Calu3 (cell line): Measurements from ENCODE around the gene AMPH. TPM values are rescaled to one million over a fixed set of nuclear protein-coding genes. Genes with fewer than 3 reads are reported as not detected.

ENCODE experiments used
- BruUV-seq: library from RNA; stranded (reverse); fragments of 400-500 nt; replicated peaks from 2 replicates; lab custom pipeline; 2021; lab: Mats Ljungman, UMichigan
- CTCF ChIA-PET: fragments of 300-600 bp; sonication (Branson Sonifier 250); formaldehyde crosslinking; loops from one replicate; lab custom pipeline; 2022; ENCODE audit warnings: antibody characterized with exemption; lab: Charles Lee
- DNase-seq: peaks from one replicate; pipeline ENCODE4 v3.0.0; 2022
- H3K27ac Mint-ChIP-seq: one replicate; pipeline ENCODE4 v1.8.0; 2022; ENCODE audit warnings: mixed read lengths; ENCODE audit not compliant: unreplicated experiment
- H3K27me3 Mint-ChIP-seq: one replicate; pipeline ENCODE4 v1.8.0; 2022; ENCODE audit warnings: mixed read lengths; ENCODE audit not compliant: unreplicated experiment
- H3K36me3 Mint-ChIP-seq: one replicate; pipeline ENCODE4 v1.8.0; 2022; ENCODE audit warnings: mild to moderate bottlenecking, moderate library complexity, mixed read lengths; ENCODE audit not compliant: insufficient read depth, unreplicated experiment
- H3K4me1 Mint-ChIP-seq: one replicate; pipeline ENCODE4 v1.8.0; 2022; ENCODE audit warnings: mild to moderate bottlenecking, low read depth, mixed read lengths; ENCODE audit not compliant: unreplicated experiment
- H3K4me3 Mint-ChIP-seq: one replicate; pipeline ENCODE4 v1.8.0; 2022; ENCODE audit warnings: mild to moderate bottlenecking, low read depth, moderate library complexity, mixed read lengths; ENCODE audit not compliant: unreplicated experiment
- H3K9me3 Mint-ChIP-seq: one replicate; pipeline ENCODE4 v1.8.0; 2022; ENCODE audit warnings: low read depth, mixed read lengths; ENCODE audit not compliant: unreplicated experiment
- intact Hi-C: fragments of 100-400 bp; cut with micrococcal nuclease; formaldehyde crosslinking; loops from one replicate; pipeline ENCODE4 v1.10.0; 2022; ENCODE audit not compliant: unreplicated experiment
- total RNA-seq: library from RNA; stranded (reverse); gene quantifications from 2 replicates; pipeline ENCODE4 v1.2.3, GENCODE V29; 2022
- TF ChIP-seq, protein P1 (sequence below): fragments of 200-600 bp; IDR thresholded peaks from one replicate; pipeline ENCODE4 v1.8.0; 2022; ENCODE audit warnings: antibody characterized with exemption; ENCODE audit not compliant: unreplicated experiment

AMPH gene
- total RNA-seq, 1 experiment from 2014 or later, result not detected

DNA sequence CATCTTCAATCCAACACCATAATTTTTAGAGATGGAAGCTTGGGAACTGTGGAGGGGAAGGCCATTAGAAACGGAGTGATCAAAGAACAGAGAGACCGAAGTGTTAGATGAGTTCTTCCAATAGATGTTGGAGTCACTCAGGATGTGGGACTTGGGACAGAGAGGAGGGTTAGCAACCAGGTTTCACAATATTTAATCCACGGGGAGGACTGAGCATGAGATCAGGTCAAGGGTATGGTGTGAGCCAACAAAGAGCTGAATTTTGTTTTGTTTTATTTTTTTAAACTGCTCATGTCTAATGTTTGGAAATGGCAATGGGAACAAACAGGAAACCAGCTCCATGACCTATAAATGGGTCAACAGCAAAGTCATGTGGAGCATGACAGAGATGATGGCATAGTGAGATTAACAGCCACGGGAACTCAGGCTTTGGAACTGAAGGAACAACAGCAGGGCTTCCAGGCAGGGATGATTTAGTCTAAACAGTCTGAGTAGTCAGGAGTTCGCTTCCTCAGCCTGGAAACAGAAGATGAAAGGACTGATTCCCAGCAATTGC is 38.9 kb upstream of the AMPH start:
- no peak for DNase-seq
- H3K4me3 Mint-ChIP-seq, result no peak overlapping the region
- intact Hi-C loops, result no loop called here
- no peaks in the 10 kb centered on the region for H3K36me3 Mint-ChIP-seq
- no peak overlapping the region for H3K27ac Mint-ChIP-seq
- TF ChIP-seq, protein P1, sequence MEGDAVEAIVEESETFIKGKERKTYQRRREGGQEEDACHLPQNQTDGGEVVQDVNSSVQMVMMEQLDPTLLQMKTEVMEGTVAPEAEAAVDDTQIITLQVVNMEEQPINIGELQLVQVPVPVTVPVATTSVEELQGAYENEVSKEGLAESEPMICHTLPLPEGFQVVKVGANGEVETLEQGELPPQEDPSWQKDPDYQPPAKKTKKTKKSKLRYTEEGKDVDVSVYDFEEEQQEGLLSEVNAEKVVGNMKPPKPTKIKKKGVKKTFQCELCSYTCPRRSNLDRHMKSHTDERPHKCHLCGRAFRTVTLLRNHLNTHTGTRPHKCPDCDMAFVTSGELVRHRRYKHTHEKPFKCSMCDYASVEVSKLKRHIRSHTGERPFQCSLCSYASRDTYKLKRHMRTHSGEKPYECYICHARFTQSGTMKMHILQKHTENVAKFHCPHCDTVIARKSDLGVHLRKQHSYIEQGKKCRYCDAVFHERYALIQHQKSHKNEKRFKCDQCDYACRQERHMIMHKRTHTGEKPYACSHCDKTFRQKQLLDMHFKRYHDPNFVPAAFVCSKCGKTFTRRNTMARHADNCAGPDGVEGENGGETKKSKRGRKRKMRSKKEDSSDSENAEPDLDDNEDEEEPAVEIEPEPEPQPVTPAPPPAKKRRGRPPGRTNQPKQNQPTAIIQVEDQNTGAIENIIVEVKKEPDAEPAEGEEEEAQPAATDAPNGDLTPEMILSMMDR, result no peak
- no peaks in the 10 kb centered on the region for H3K9me3 Mint-ChIP-seq
- BruUV-seq, result no TSS peak
- no peaks in the 10 kb centered on the region for H3K4me1 Mint-ChIP-seq
- CTCF ChIA-PET, result no interaction called here
- peaks cover 91% of the 10 kb centered on the region for H3K27me3 Mint-ChIP-seq

DNA sequence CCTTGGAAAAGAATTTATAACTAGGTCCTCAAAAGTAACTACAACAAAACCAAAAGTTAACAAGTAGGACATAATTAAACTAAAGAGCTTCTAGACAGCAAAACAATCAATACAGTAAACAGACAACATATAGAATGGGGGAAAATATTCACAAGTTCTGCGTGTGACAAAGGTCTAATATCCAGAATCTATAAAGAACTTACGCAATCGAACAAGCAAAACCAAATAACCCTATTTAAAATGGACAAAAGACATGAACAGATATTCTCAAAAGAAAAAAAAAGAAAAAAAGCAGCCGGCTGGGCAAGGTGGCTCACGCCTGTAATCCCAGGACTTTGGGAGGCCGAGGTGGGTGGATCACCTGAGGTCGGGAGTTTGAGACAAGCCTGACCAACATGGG is 33.8 kb upstream of the AMPH start:
- CTCF ChIA-PET, result no interaction called here
- no peak overlapping the region for H3K4me3 Mint-ChIP-seq
- peaks cover 97% of the 10 kb centered on the region for H3K27me3 Mint-ChIP-seq
- no peaks in the 10 kb centered on the region for H3K4me1 Mint-ChIP-seq
- no peaks in the 10 kb centered on the region for H3K9me3 Mint-ChIP-seq
- TF ChIP-seq, protein P1, result no peak
- no peak for DNase-seq
- BruUV-seq, result no TSS peak
- intact Hi-C loops, result no loop called here
- no peaks in the 10 kb centered on the region for H3K36me3 Mint-ChIP-seq
- no peak overlapping the region for H3K27ac Mint-ChIP-seq

- DNase-seq, result peak; percentile 43
- no peaks in the 10 kb centered on the region for H3K4me1 Mint-ChIP-seq
- H3K27ac Mint-ChIP-seq, result no peak overlapping the region
- TF ChIP-seq, protein P1, result peak; percentile 68
- intact Hi-C loops, result loop anchor here (1.0 kb wide), 2 partner anchors 208 to 262 kb away; no protein-coding TSS in a partner anchor
- peaks cover 89% of the 10 kb centered on the region for H3K27me3 Mint-ChIP-seq
- BruUV-seq, result no TSS peak
- H3K4me3 Mint-ChIP-seq, result no peak overlapping the region
- peaks cover 4% of the 10 kb centered on the region for H3K9me3 Mint-ChIP-seq
- CTCF ChIA-PET, result interaction anchor here (0.6 to 1.1 kb wide), 5 partner anchors 19 to 724 kb away, joined by 3 read pairs; no protein-coding TSS in a partner anchor
- H3K36me3 Mint-ChIP-seq, result no peaks in the 10 kb centered on the region
These were observed 29.4 kb upstream of the AMPH start for GRCh38 chr7:38660427-38661099.

GRCh38 chr7:38659931-38660330 is 28.8 kb upstream of the AMPH start:
- CTCF ChIA-PET, result interaction anchor here (0.6 to 1.1 kb wide), 5 partner anchors 18 to 725 kb away, joined by 3 read pairs; no protein-coding TSS in a partner anchor
- Mint-ChIP-seq H3K27ac (no peak overlapping the region), H3K9me3 (peaks cover 4% of the 10 kb centered on the region), H3K27me3 (peaks cover 89% of the 10 kb centered on the region), H3K4me3 (no peak overlapping the region), H3K36me3 (no peaks in the 10 kb centered on the region), H3K4me1 (no peaks in the 10 kb centered on the region)
- no TSS peak for BruUV-seq
- intact Hi-C loops, result loop anchor here (1.0 kb wide), 2 partner anchors 208 to 262 kb away; no protein-coding TSS in a partner anchor
- TF ChIP-seq, protein P1, result no peak
- no peak for DNase-seq
